ENCODE data around the gene IAPP. TPM values are rescaled to one million over a fixed set of nuclear protein-coding genes. Genes with fewer than 3 reads are reported as not detected.

IAPP gene
- total RNA-seq, 1 experiment from 2014 or later: not detected

DNA sequence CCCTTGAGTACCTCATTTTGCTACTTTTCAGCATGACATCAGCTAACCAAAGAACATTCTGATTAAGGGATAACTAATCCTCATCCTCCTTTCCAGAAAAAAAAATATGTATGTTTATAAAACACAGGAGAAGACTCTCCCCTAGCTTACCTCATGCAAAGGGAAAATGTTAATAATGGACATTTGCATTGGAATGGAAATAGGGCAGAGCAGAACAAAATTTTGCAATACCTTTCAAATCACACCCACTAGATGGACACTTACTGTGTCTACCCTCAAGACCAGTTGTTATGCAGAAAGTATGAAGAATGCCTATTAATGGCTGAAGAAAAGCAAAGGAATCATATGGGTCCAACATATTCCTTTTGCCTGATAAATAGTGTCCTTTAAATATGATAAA is 29.1 kb upstream of the IAPP start:
- TF ChIP-seq CTCF (conservative IDR thresholded peaks at IDR 0.05): no peak
- TF ChIP-seq EZH2 (IDR thresholded peaks at IDR 0.05; ENCODE audit: low read depth): no peak
- Histone ChIP-seq H3K79me2 (ENCODE audit: low read depth) (no peaks in the 10 kb centered on the region), H3K4me1 (replicated peaks; ENCODE audit: insufficient read depth) (no peaks in the 10 kb centered on the region), H4K20me1 (ENCODE audit: insufficient read depth) (no peaks in the 10 kb centered on the region), H3K36me3 (ENCODE audit: low read depth) (no peaks in the 10 kb centered on the region), H3K27ac (no peak overlapping the region), H3K9me2 (ENCODE audit: insufficient read depth) (no peaks in the 10 kb centered on the region), H3K4me3 (no peak overlapping the region), H3K9me3 (ENCODE audit: insufficient read depth, low read depth) (no peaks in the 10 kb centered on the region), H3K27me3 (ENCODE audit: insufficient read depth, low read depth) (no peaks in the 10 kb centered on the region), H2AFZ (no peak overlapping the region), H3F3A (ENCODE audit: insufficient read depth, low read depth) (no peaks in the 10 kb centered on the region), H3K4me2 (no peak overlapping the region)
- ChIA-PET CTCF (no interaction called here), POLR2A (ENCODE audit: unreplicated experiment) (no interaction called here)
- intact Hi-C loops (cut with micrococcal nuclease; ENCODE audit: unreplicated experiment): no loop called here
- no peak for DNase-seq
- no TSS peak for BruUV-seq (replicated peaks)

DNA sequence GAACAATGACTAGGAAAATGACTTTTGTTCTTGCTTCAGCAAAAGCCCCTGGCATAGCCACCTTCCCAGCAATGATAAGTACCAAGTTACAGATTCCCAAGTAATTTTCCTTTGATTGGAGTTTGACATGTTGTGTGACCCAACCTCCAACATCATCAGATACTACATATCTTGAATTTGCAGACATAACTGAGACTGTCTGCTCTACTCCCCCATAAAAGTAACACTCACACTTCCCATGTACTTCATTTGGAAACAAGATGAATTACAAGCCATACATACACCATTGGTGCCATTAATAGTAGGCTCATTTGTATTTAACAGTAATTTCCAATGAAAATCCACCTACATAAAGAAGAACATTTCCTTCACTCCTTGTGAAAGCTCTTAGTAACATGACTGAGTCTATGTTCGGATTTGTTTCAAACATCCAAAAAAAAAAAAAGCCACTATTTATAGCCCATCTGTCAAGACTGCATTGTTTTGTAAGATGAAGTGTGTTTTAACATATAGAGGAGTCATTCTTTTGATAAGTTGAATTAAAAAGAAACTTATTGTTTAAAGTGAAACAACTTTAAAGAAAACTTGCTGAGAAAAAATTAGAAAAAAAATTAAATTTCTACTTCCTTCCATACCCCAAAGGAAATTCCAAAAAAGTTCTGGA is 26.0 kb upstream of the IAPP start:
- H3K9me2 ChIP-seq (ENCODE audit: insufficient read depth): no peaks in the 10 kb centered on the region
- POLR2A ChIA-PET (ENCODE audit: unreplicated experiment): no interaction called here
- no peaks in the 10 kb centered on the region for H3F3A ChIP-seq (ENCODE audit: insufficient read depth, low read depth)
- TF ChIP-seq CTCF (conservative IDR thresholded peaks at IDR 0.05) (no peak), EZH2 (IDR thresholded peaks at IDR 0.05; ENCODE audit: low read depth) (no peak)
- no peak overlapping the region for H3K4me3 ChIP-seq
- H2AFZ ChIP-seq: no peak overlapping the region
- CTCF ChIA-PET: no interaction called here
- H3K27me3 ChIP-seq (ENCODE audit: insufficient read depth, low read depth): no peaks in the 10 kb centered on the region
- no peaks in the 10 kb centered on the region for H3K79me2 ChIP-seq (ENCODE audit: low read depth)
- no peaks in the 10 kb centered on the region for H3K4me1 ChIP-seq (replicated peaks; ENCODE audit: insufficient read depth)
- no peaks in the 10 kb centered on the region for H3K9me3 ChIP-seq (ENCODE audit: insufficient read depth, low read depth)
- intact Hi-C loops (cut with micrococcal nuclease; ENCODE audit: unreplicated experiment): no loop called here
- H4K20me1 ChIP-seq (ENCODE audit: insufficient read depth): no peaks in the 10 kb centered on the region
- no peak overlapping the region for H3K4me2 ChIP-seq
- no peak for DNase-seq
- no TSS peak for BruUV-seq (replicated peaks)
- no peak overlapping the region for H3K27ac ChIP-seq
- no peaks in the 10 kb centered on the region for H3K36me3 ChIP-seq (ENCODE audit: low read depth)

DNA sequence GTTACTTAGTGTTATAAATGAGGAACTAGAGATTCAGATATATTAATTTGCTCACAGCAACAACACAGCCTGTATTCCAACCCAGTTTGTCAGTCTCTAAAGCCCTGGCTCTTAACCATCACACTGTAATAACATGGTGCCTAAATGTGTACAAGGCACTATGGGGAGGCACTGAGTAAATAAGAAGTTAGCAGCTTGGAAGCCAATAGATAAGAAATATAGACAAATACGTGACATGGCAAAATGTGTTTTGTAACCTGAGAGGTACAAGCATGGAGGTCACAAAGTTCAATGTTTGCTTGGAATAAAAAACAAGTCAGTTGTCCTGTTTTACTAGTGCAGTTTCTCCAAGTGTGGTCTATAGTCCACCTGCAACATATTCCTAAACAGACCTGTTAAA is 21.7 kb upstream of the IAPP start:
- BruUV-seq (replicated peaks): no TSS peak
- TF ChIP-seq CTCF (conservative IDR thresholded peaks at IDR 0.05): no peak
- TF ChIP-seq EZH2 (IDR thresholded peaks at IDR 0.05; ENCODE audit: low read depth): no peak

More for the DNA sequence above, 21.7 kb upstream of the IAPP start:
- no peaks in the 10 kb centered on the region for H4K20me1 ChIP-seq (ENCODE audit: insufficient read depth)
- no peaks in the 10 kb centered on the region for H3K27me3 ChIP-seq (ENCODE audit: insufficient read depth, low read depth)
- H3K27ac ChIP-seq: no peak overlapping the region
- no peak for DNase-seq
- H3K9me3 ChIP-seq (ENCODE audit: insufficient read depth, low read depth): no peaks in the 10 kb centered on the region
- ChIA-PET POLR2A (ENCODE audit: unreplicated experiment) (no interaction called here), CTCF (no interaction called here)
- H3K4me1 ChIP-seq (replicated peaks; ENCODE audit: insufficient read depth): no peaks in the 10 kb centered on the region
- H2AFZ ChIP-seq: no peak overlapping the region
- intact Hi-C loops (cut with micrococcal nuclease; ENCODE audit: unreplicated experiment): no loop called here
- H3F3A ChIP-seq (ENCODE audit: insufficient read depth, low read depth): no peaks in the 10 kb centered on the region
- H3K79me2 ChIP-seq (ENCODE audit: low read depth): no peaks in the 10 kb centered on the region
- H3K4me2 ChIP-seq: no peak overlapping the region
- H3K4me3 ChIP-seq: no peak overlapping the region
- H3K9me2 ChIP-seq (ENCODE audit: insufficient read depth): no peaks in the 10 kb centered on the region
- no peaks in the 10 kb centered on the region for H3K36me3 ChIP-seq (ENCODE audit: low read depth)
